Thyroid gland (tissue), 4 donors: Measurements from ENCODE around the gene NGB. TPM values are rescaled to one million over a fixed set of nuclear protein-coding genes. Genes with fewer than 3 reads are reported as not detected.
A peak's percentile ranks its signal among the peaks of the same experiment; 100 is the strongest.

Source experiments
- DNase-seq, 2 donors: peaks; one replicate each; pipeline ENCODE4 v3.0.0-alpha.2; 2019
- H3K27ac ChIP-seq, 3 donors: fragments of 200-600 bp; sonication (generic); 1 replicate in 2 of 3; 2 replicates in 1 of 3; pipeline ENCODE4 v1.5.1; 2016 to 2019; ENCODE audit warnings: mild to moderate bottlenecking in 1 of 3, moderate library complexity in 1 of 3
- H3K27me3 ChIP-seq: fragments of 200-600 bp; sonication (generic); one replicate; pipeline ENCODE4 v1.5.1; 2019
- H3K36me3 ChIP-seq, 2 donors: fragments of 200-600 bp; sonication (generic); one replicate each; pipeline ENCODE4 v1.5.1; 2016 to 2019
- H3K4me1 ChIP-seq, 2 donors: fragments of 200-600 bp; sonication (generic); one replicate each; pipeline ENCODE4 v1.5.1; 2017 to 2019
- H3K4me3 ChIP-seq, 3 donors: fragments of 200-600 bp; sonication (generic); replicated peaks in 1 of 3; 1 replicate in 2 of 3; 2 replicates in 1 of 3; pipeline ENCODE4 v1.5.1; 2016; ENCODE audit warnings: mild to moderate bottlenecking in 1 of 3
- H3K9me3 ChIP-seq: fragments of 200-600 bp; sonication (generic); one replicate; pipeline ENCODE4 v1.5.1; 2017
- POLR2A ChIP-seq, 2 donors: fragments of 450-650 bp; IDR thresholded peaks; one replicate each; pipeline ENCODE4 v1.6.1; 2017; ENCODE audit warnings: antibody characterized with exemption in 2 of 2, mild to moderate bottlenecking in 2 of 2, moderate library complexity in 1 of 2
- WGBS, 2 donors: methylation state at CpG; one replicate each; pipeline ENCODE4 v1.1.5; 2017; 5-methylcytosine and 5-hydroxymethylcytosine counted together
- intact Hi-C: fragments of 100-400 bp; cut with DNase I; formaldehyde crosslinking; loops from one replicate; pipeline ENCODE4 v1.15.1; 2023
- total RNA-seq, 4 donors: library from RNA; depleted of rRNA; stranded (reverse); fragments of >200 nt; gene quantifications; one replicate each; pipeline ENCODE4 v1.2.3, GENCODE V29; 2016
- TF ChIP-seq, protein P1 (sequence below), 6 experiments: fragments of 200-600 bp in 3 of 6; fragments of 450-650 bp in 3 of 6; sonication (generic) in 3 of 6; IDR thresholded peaks; one replicate each; pipeline ENCODE4 v1.5.1; 2016 to 2019; ENCODE audit warnings: antibody characterized with exemption in 6 of 6, mild to moderate bottlenecking in 2 of 6, inconsistent platforms in 1 of 6, moderate library complexity in 1 of 6

The NGB gene
- total RNA-seq, 4 donors from 2014 or later, result not detected

DNA sequence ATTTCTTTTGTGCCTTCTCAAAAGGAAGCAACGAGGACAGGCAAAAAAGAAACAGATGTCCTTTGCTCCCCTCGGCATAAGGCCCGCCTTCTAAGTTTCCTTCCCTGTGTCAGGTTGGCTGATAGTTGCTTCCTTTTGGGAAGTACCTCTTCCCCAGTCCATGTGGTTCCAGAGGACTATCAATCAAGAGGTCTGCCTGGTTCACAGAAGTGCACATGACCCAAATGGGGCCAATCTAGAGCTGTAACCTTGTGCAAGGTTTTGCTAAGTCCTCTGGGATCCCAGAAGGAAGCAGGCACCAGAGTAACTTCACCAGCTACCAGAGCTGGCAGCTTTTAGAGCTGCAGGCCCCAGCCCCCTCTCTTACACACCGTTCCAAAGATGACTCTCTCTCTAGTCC lies 46.8 kb downstream of the NGB start:
- intact Hi-C loops, result no loop called here
- Histone ChIP-seq H3K4me3 (no peak overlapping the region), H3K36me3 (no peaks in the 10 kb centered on the region), H3K4me1 (no peaks in the 10 kb centered on the region), H3K27ac (no peak overlapping the region), H3K9me3 (no peaks in the 10 kb centered on the region), H3K27me3 (no peaks in the 10 kb centered on the region)
- no peak for TF ChIP-seq POLR2A (IDR thresholded peaks at IDR 0.05)
- WGBS, 2 donors, result 65 to 72% methylated on average over 4 of the region's 4 CpGs
- no peak for DNase-seq

DNA sequence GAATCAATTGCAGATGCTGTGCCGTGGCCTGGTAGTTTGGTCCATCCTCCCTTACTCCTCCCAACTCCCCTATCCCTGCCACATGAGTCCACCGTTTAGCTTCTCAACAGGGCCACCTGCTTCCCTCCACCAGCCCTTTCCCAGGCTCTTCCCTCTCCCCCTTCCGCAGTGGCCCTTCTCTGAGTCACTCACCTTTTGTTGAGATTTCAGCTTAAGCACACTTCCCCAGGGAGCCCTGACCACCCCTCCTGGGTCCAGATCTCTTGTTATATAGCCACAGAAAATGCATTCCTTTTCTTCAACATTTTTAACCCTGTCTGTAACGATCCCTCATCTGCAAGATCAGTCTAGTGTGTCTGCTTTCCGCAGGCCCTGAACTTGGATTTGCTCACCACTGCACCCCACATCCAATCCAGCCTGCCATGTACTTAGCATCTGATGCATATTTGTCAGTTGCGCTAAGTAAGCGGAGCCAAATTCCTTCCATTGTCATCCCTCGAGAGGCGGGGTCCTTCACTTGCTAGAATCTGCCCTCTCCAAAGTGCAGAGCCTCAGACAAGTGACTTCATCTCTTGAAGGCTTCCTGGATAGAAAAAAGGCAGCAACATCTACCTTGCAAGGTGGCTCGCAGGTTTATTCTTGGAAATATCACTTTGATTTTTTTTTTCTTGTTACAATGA lies 48.3 kb downstream of the NGB start:
- DNase-seq, result no peak
- TF ChIP-seq, protein P1, sequence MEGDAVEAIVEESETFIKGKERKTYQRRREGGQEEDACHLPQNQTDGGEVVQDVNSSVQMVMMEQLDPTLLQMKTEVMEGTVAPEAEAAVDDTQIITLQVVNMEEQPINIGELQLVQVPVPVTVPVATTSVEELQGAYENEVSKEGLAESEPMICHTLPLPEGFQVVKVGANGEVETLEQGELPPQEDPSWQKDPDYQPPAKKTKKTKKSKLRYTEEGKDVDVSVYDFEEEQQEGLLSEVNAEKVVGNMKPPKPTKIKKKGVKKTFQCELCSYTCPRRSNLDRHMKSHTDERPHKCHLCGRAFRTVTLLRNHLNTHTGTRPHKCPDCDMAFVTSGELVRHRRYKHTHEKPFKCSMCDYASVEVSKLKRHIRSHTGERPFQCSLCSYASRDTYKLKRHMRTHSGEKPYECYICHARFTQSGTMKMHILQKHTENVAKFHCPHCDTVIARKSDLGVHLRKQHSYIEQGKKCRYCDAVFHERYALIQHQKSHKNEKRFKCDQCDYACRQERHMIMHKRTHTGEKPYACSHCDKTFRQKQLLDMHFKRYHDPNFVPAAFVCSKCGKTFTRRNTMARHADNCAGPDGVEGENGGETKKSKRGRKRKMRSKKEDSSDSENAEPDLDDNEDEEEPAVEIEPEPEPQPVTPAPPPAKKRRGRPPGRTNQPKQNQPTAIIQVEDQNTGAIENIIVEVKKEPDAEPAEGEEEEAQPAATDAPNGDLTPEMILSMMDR (IDR thresholded peaks at IDR 0.05), result no peak
- no peak for TF ChIP-seq POLR2A (IDR thresholded peaks at IDR 0.05)
- H3K36me3 ChIP-seq, result no peaks in the 10 kb centered on the region
- intact Hi-C loops, result no loop called here
- H3K27me3 ChIP-seq, result no peaks in the 10 kb centered on the region
- WGBS, 2 donors, result 52 to 57% methylated on average over 10 of the region's 10 CpGs
- no peak overlapping the region for H3K4me3 ChIP-seq
- H3K4me1 ChIP-seq, result no peaks in the 10 kb centered on the region
- no peak overlapping the region for H3K27ac ChIP-seq
- H3K9me3 ChIP-seq, result no peaks in the 10 kb centered on the region

GRCh38 chr14:77221241-77221871 lies 49.6 kb downstream of the NGB start:
- intact Hi-C loops, result no loop called here
- no peaks in the 10 kb centered on the region for H3K36me3 ChIP-seq
- no peak overlapping the region for H3K27ac ChIP-seq
- TF ChIP-seq POLR2A (IDR thresholded peaks at IDR 0.05), result no peak
- TF ChIP-seq, protein P1 (IDR thresholded peaks at IDR 0.05), result no peak
- 74 to 80% methylated on average over 20 to 23 of the region's 23 CpGs for WGBS, 2 donors
- no peak overlapping the region for H3K4me3 ChIP-seq
- DNase-seq, result no peak
- H3K4me1 ChIP-seq, result no peaks in the 10 kb centered on the region
- H3K9me3 ChIP-seq, result no peaks in the 10 kb centered on the region
- H3K27me3 ChIP-seq, result no peaks in the 10 kb centered on the region

DNA sequence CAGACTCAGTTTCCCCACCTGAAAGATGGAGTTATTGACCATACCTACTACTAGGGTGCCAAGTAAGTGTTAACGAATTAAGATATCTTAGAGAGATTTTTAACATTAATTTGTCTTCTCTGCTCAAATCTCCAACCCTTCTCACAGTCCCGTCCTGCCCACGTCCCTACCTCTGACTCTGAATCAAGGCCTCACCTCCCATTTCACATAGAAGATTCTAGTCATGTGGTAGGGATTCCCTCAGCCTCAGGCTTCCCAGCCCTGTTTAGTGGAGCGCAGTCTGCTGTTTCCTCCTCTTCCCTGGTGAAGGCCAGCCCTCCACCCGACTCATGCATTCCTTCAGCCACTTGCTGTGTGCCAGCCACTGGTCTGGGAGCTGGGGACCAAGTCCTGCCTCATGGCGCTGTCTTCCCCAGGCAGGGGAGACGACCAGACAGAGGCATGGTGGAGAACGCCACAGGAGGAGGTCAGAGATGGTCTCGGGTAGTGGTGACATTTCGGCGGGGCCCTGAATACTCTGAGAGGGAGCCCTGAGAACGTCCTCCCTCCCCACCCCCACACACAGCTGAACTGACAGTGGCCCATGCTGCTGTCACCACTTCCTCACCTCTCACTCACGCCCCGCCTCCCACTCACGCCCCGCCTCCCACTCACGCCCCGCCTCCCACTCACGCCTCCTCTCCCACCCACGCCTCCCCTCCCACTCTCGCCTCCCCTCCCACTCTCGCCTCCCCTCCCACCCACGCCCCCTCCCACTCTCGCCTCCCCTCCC lies 50.6 kb downstream of the NGB start:
- Histone ChIP-seq H3K36me3 (no peaks in the 10 kb centered on the region), H3K27ac (no peak overlapping the region), H3K4me3 (no peak overlapping the region), H3K4me1 (no peaks in the 10 kb centered on the region), H3K9me3 (no peaks in the 10 kb centered on the region), H3K27me3 (no peaks in the 10 kb centered on the region)
- intact Hi-C loops, result no loop called here
- TF ChIP-seq, protein P1 (IDR thresholded peaks at IDR 0.05), result no peak
- TF ChIP-seq POLR2A (IDR thresholded peaks at IDR 0.05), result no peak
- WGBS, 2 donors, result 60 to 71% methylated on average over 19 to 20 of the region's 24 CpGs
- DNase-seq, result no peak

GRCh38 chr14:77219591-77219990 lies 51.4 kb downstream of the NGB start:
- Histone ChIP-seq H3K9me3 (no peaks in the 10 kb centered on the region), H3K36me3 (no peaks in the 10 kb centered on the region), H3K27me3 (no peaks in the 10 kb centered on the region), H3K4me3 (no peak overlapping the region), H3K4me1 (no peaks in the 10 kb centered on the region), H3K27ac (no peak overlapping the region)
- DNase-seq, result peak; percentile 47 to 53
- intact Hi-C loops, result loop anchor here (10.0 kb wide), 1 partner anchor 85 kb away; no protein-coding TSS in a partner anchor
- WGBS, 2 donors, result 40 to 41% methylated on average over 7 to 10 of the region's 10 CpGs
- no peak for TF ChIP-seq POLR2A (IDR thresholded peaks at IDR 0.05)
